ENCODE results near the gene IRAK3. TPM values are rescaled to one million over a fixed set of nuclear protein-coding genes. Genes with fewer than 3 reads are reported as not detected.

Gene IRAK3
- polyA plus RNA-seq, 1 donor from 2014 or later = 0.31 TPM

GRCh38 chr12:66144791-66145754 is 43.9 kb upstream of the IRAK3 start:
- H4K20me1 ChIP-seq (ENCODE audit: insufficient read depth) = no peaks in the 10 kb centered on the region
- H2AFZ ChIP-seq (ENCODE audit: low read depth, low read length) = no peak overlapping the region
- H3K4me3 ChIP-seq (ENCODE audit: low read length) = no peak overlapping the region
- no peaks in the 10 kb centered on the region for H3F3A ChIP-seq (ENCODE audit: insufficient read depth, low read length, poor library complexity, severe bottlenecking)
- H3K9ac ChIP-seq (ENCODE audit: low read length) = no peak overlapping the region
- H3K9me3 ChIP-seq (ENCODE audit: low read length) = no peaks in the 10 kb centered on the region
- no peak for TF ChIP-seq POLR2AphosphoS5 (IDR thresholded peaks at IDR 0.05)
- TF ChIP-seq MXI1 (conservative IDR thresholded peaks at IDR 0.05; ENCODE audit: poor library complexity, severe bottlenecking) = no peak
- TF ChIP-seq SMC3 (conservative IDR thresholded peaks at IDR 0.05; ENCODE audit: poor library complexity) = peak; percentile 73
- TF ChIP-seq TAF1 (IDR thresholded peaks at IDR 0.05; ENCODE audit: low read depth) = no peak
- no peak for TF ChIP-seq EZH2 (IDR thresholded peaks at IDR 0.05; ENCODE audit: borderline replicate concordance, insufficient read depth, low read length, poor library complexity, severe bottlenecking)
- peak; percentile 76 for TF ChIP-seq RAD21 (conservative IDR thresholded peaks at IDR 0.05)
- no peak for TF ChIP-seq EP300 (conservative IDR thresholded peaks at IDR 0.05; ENCODE audit: poor library complexity, severe bottlenecking)
- TF ChIP-seq CTCF (IDR thresholded peaks at IDR 0.05; ENCODE audit: poor library complexity, severe bottlenecking) = peak; percentile 67
- TF ChIP-seq REST (IDR thresholded peaks at IDR 0.05; ENCODE audit: borderline replicate concordance) = no peak
- peaks cover 3% of the 10 kb centered on the region for H3K36me3 ChIP-seq (ENCODE audit: insufficient read depth, low read length)
- H3K79me2 ChIP-seq (replicated peaks; ENCODE audit: insufficient read depth, low read length) = no peaks in the 10 kb centered on the region
- no peaks in the 10 kb centered on the region for H3K27me3 ChIP-seq (ENCODE audit: insufficient read depth, low read depth, low read length)
- no peak overlapping the region for H3K4me2 ChIP-seq (ENCODE audit: low read length)
- no peaks in the 10 kb centered on the region for H3K9me2 ChIP-seq (ENCODE audit: insufficient read depth, low read length)
- H3K27ac ChIP-seq (ENCODE audit: low read length) = no peak overlapping the region

GRCh38 chr12:66149702-66150398 is 39.2 kb upstream of the IRAK3 start:
- TF ChIP-seq EP300 (conservative IDR thresholded peaks at IDR 0.05; ENCODE audit: poor library complexity, severe bottlenecking) = no peak
- Histone ChIP-seq H3K9ac (ENCODE audit: low read length) (no peak overlapping the region), H3K4me3 (ENCODE audit: low read length) (no peak overlapping the region), H3K9me3 (ENCODE audit: low read length) (no peaks in the 10 kb centered on the region), H3F3A (ENCODE audit: insufficient read depth, low read length, poor library complexity, severe bottlenecking) (no peaks in the 10 kb centered on the region), H2AFZ (ENCODE audit: low read depth, low read length) (no peak overlapping the region), H3K36me3 (ENCODE audit: insufficient read depth, low read length) (no peaks in the 10 kb centered on the region), H3K79me2 (replicated peaks; ENCODE audit: insufficient read depth, low read length) (no peaks in the 10 kb centered on the region), H4K20me1 (ENCODE audit: insufficient read depth) (no peaks in the 10 kb centered on the region), H3K27ac (ENCODE audit: low read length) (no peak overlapping the region), H3K4me2 (ENCODE audit: low read length) (no peak overlapping the region), H3K9me2 (ENCODE audit: insufficient read depth, low read length) (no peaks in the 10 kb centered on the region), H3K27me3 (ENCODE audit: insufficient read depth, low read depth, low read length) (no peaks in the 10 kb centered on the region)
